Posterior vena cava (tissue), 2 donors: ENCODE measurements around the gene CIAO2A. TPM values are rescaled to one million over a fixed set of nuclear protein-coding genes. Genes with fewer than 3 reads are reported as not detected.
"Not testable (repeated sequence)": the region's sequence is repeated elsewhere in the genome, so short reads cannot be mapped to it uniquely, and the experiment has no call there.

Experiments used
- DNase-seq: peaks from one replicate; pipeline ENCODE4 v3.0.0-alpha.2; 2020; ENCODE audit warnings: low spot score
- intact Hi-C, 2 donors: fragments of 100-400 bp; cut with DNase I; formaldehyde crosslinking; loops; one replicate each; pipeline versions ENCODE4 v1.14.1 to v1.14.2; 2022 to 2023
- total RNA-seq, 2 donors: library from RNA; stranded (reverse); fragmentation: NEBNext Ultra II Directional; extraction: Animal tissue kit (Norgen Biotek cat#: 25700); gene quantifications; one replicate each; pipeline ENCODE4 v1.2.1, GENCODE V29; 2021
- donor health status: DM: yes; HTN: yes; CAD: no.
- donor health status: DM: yes; HTN: yes; CAD: no.

CIAO2A gene
- total RNA-seq, 2 donors from 2014 or later: 22.8 to 26.0 TPM

- intact Hi-C loops: no loop called here
- no peak for DNase-seq
Measured at GRCh38 chr15:64117759-64118487, 24.3 kb upstream of the CIAO2A start.

GRCh38 chr15:64112904-64113303, 19.3 kb upstream of the CIAO2A start:
- no peak for DNase-seq
- intact Hi-C loops: no loop called here

- intact Hi-C loops: no loop called here
- no peak for DNase-seq
Measured at GRCh38 chr15:64112073-64112772, 18.6 kb upstream of the CIAO2A start.

GRCh38 chr15:64111679-64112050, 18.0 kb upstream of the CIAO2A start:
- intact Hi-C loops: no loop called here
- no peak for DNase-seq

- intact Hi-C loops: no loop called here
- no peak for DNase-seq
Measured at GRCh38 chr15:64110950-64111678, 17.5 kb upstream of the CIAO2A start.

GRCh38 chr15:64110108-64110701, 16.6 kb upstream of the CIAO2A start:
- DNase-seq, intact Hi-C loops: not testable (repeated sequence)

GRCh38 chr15:64107337-64107736, 13.7 kb upstream of the CIAO2A start:
- DNase-seq: no peak
- intact Hi-C loops: no loop called here

- no peak for DNase-seq
- intact Hi-C loops: no loop called here
Measured at GRCh38 chr15:64105113-64105704, 11.6 kb upstream of the CIAO2A start.

- intact Hi-C loops: no loop called here
- no peak for DNase-seq
Measured at GRCh38 chr15:64102497-64102896, 8.9 kb upstream of the CIAO2A start.

- intact Hi-C loops: no loop called here
- no peak for DNase-seq
Measured at GRCh38 chr15:64100958-64101357, 7.3 kb upstream of the CIAO2A start.

- no peak for DNase-seq
- intact Hi-C loops: no loop called here
Measured at GRCh38 chr15:64099379-64099778, 5.7 kb upstream of the CIAO2A start.

GRCh38 chr15:64096668-64097384, 3.2 kb upstream of the CIAO2A start:
- DNase-seq: no peak
- intact Hi-C loops: no loop called here

- DNase-seq: peak; percentile 98
- intact Hi-C loops: no loop called here
Measured at GRCh38 chr15:64095795-64096667, 2.4 kb upstream of the CIAO2A start, which contains the start of gene SNX1. Gene SNX1, plus strand, starts transcription at chr15:64095982. Its CDS starts 32 bp downstream, at chr15:64096014.

- intact Hi-C loops: no loop called here
- no peak for DNase-seq
Measured at GRCh38 chr15:64095431-64095794, 1.8 kb upstream of the CIAO2A start.

- DNase-seq: no peak
- intact Hi-C loops: no loop called here
Measured at GRCh38 chr15:64092864-64093626, 593 bp downstream of the CIAO2A start.

- DNase-seq: no peak
- intact Hi-C loops: no loop called here
Measured at GRCh38 chr15:64092075-64092820, 1.4 kb downstream of the CIAO2A start.

GRCh38 chr15:64090527-64090926, 3.1 kb downstream of the CIAO2A start:
- intact Hi-C loops: no loop called here
- no peak for DNase-seq
